Endothelial cell of umbilical vein (primary cell): ENCODE results near the gene LRRC14B. TPM values are rescaled to one million over a fixed set of nuclear protein-coding genes. Genes with fewer than 3 reads are reported as not detected.

Experiments used
- BruUV-seq: library from RNA; stranded (reverse); fragments of 400-500 nt; replicated peaks from 2 replicates; lab custom pipeline; 2021; lab: Mats Ljungman, UMichigan
- CTCF ChIA-PET: fragments of 300-600, 350-600 bp; sonication (Branson Sonifier 250); formaldehyde crosslinking; loops from one replicate; lab custom pipeline; 2021; ENCODE audit warnings: antibody characterized with exemption, inconsistent platforms; lab: Charles Lee
- POLR2A ChIA-PET: fragments of 300-600, 350-600 bp; sonication (Branson Sonifier 250); formaldehyde crosslinking; loops from one replicate; lab custom pipeline; 2021; ENCODE audit warnings: antibody characterized with exemption, inconsistent platforms; lab: Charles Lee
- DNase-seq: peaks from one replicate; pipeline ENCODE4 v3.0.0-alpha.2; 2011; ENCODE audit warnings: low read depth, low spot score
- FAIRE-seq: peaks from 2 replicates; lab custom pipeline; 2011; peaks lifted over from hg19 to GRCh38; lab: Jason Lieb, UNC
- H2AFZ ChIP-seq: 2 replicates; pipeline ENCODE4 v1.6.0; 2012; ENCODE audit warnings: low read depth, low read length, control low read depth, inconsistent platforms
- H3K27ac ChIP-seq: 2 replicates; pipeline ENCODE4 v1.5.1; 2011; ENCODE audit warnings: low read depth, mild to moderate bottlenecking, control low read depth, low read length, moderate library complexity; ENCODE audit not compliant: insufficient read depth
- H3K27me3 ChIP-seq, 2 experiments: 2 replicates each; pipeline versions ENCODE4 v1.6.0 to v1.6.1; 2011; ENCODE audit warnings: low read length in 2 of 2, mixed read lengths in 1 of 2; ENCODE audit not compliant: control insufficient read depth in 2 of 2, insufficient read depth in 2 of 2
- H3K36me3 ChIP-seq, 2 experiments: 2 replicates in 1 of 2; 3 replicates in 1 of 2; pipeline ENCODE4 v1.5.1; 2011; ENCODE audit warnings: low read length in 2 of 2, mild to moderate bottlenecking in 1 of 2, moderate library complexity in 1 of 2; ENCODE audit not compliant: control insufficient read depth in 2 of 2, insufficient read depth in 2 of 2; ENCODE audit errors: extremely low read depth in 1 of 2
- H3K4me1 ChIP-seq: 3 replicates; pipeline ENCODE4 v1.5.1; 2011; ENCODE audit warnings: mild to moderate bottlenecking, low read length; ENCODE audit not compliant: control insufficient read depth, insufficient read depth; ENCODE audit errors: extremely low read depth
- H3K4me2 ChIP-seq: 2 replicates; pipeline ENCODE4 v1.6.1; 2011; ENCODE audit warnings: low read length, control low read depth, mixed read lengths; ENCODE audit not compliant: insufficient read depth
- H3K4me3 ChIP-seq, 3 experiments: fragments of 200-600 bp in 1 of 3; sonication (generic), shearing (Covaris generic) in 1 of 3; replicated peaks in 1 of 3; 2 replicates each; pipeline ENCODE4 v1.5.1; 2011 to 2016; ENCODE audit warnings: control low read depth in 3 of 3, low read length in 3 of 3, mild to moderate bottlenecking in 2 of 3, inconsistent platforms in 1 of 3, low read depth in 1 of 3, moderate library complexity in 1 of 3; ENCODE audit not compliant: insufficient read depth in 1 of 3
- H3K79me2 ChIP-seq: 2 replicates; pipeline ENCODE4 v1.6.0; 2012; ENCODE audit warnings: low read length, inconsistent platforms; ENCODE audit not compliant: control insufficient read depth, insufficient read depth
- H3K9ac ChIP-seq: replicated peaks from 2 replicates; pipeline ENCODE3; 2011; ENCODE audit warnings: low read length, control low read depth; ENCODE audit not compliant: insufficient read depth; ENCODE audit errors: extremely low read depth
- H3K9me1 ChIP-seq: replicated peaks from 3 replicates; pipeline ENCODE4 v1.6.0; 2011; ENCODE audit warnings: mild to moderate bottlenecking, low read length; ENCODE audit not compliant: control insufficient read depth, insufficient read depth; ENCODE audit errors: extremely low read depth
- H3K9me3 ChIP-seq: replicated peaks from 2 replicates; pipeline ENCODE4 v1.5.1; 2012; ENCODE audit warnings: low read length, inconsistent platforms; ENCODE audit not compliant: control insufficient read depth, insufficient read depth
- H4K20me1 ChIP-seq: replicated peaks from 2 replicates; pipeline ENCODE3; 2011; ENCODE audit warnings: mild to moderate bottlenecking, low read length; ENCODE audit not compliant: control insufficient read depth, insufficient read depth; ENCODE audit errors: extremely low read depth
- EZH2 ChIP-seq: IDR thresholded peaks from 2 replicates; pipeline ENCODE4 v1.6.1; 2012; ENCODE audit warnings: borderline replicate concordance, low read depth, mild to moderate bottlenecking, moderate library complexity, low read length, inconsistent platforms; ENCODE audit not compliant: severe bottlenecking
- FOS ChIP-seq: IDR thresholded peaks from 2 replicates; pipeline ENCODE4 v1.6.1; 2011; ENCODE audit warnings: mild to moderate bottlenecking, low read length, moderate library complexity, borderline replicate concordance; ENCODE audit not compliant: insufficient read depth
- GATA2 ChIP-seq: IDR thresholded peaks from 2 replicates; pipeline ENCODE4 v1.7.0; 2011; ENCODE audit warnings: low read depth, mild to moderate bottlenecking, moderate library complexity, mixed read lengths, low read length; ENCODE audit not compliant: insufficient read length, insufficient read depth
- JUN ChIP-seq: IDR thresholded peaks from 2 replicates; pipeline ENCODE4 v1.6.1; 2011; ENCODE audit warnings: borderline replicate concordance, low read depth; ENCODE audit not compliant: insufficient read length, insufficient read depth
- MYC ChIP-seq: IDR thresholded peaks from one replicate; pipeline ENCODE4 v1.6.1; 2011; ENCODE audit warnings: mild to moderate bottlenecking, low read depth, low read length
- POLR2A ChIP-seq: IDR thresholded peaks from 2 replicates; pipeline ENCODE4 v1.6.1; 2012; ENCODE audit warnings: low read depth, mild to moderate bottlenecking, control low read depth, low read length
- POLR2AphosphoS5 ChIP-seq: IDR thresholded peaks from 2 replicates; pipeline ENCODE4 v1.6.1; 2012; ENCODE audit warnings: low read depth, mild to moderate bottlenecking, control low read depth, low read length, moderate library complexity; ENCODE audit not compliant: insufficient read depth
- dilution Hi-C: fragments of 300-500 bp; cut with MboI; formaldehyde crosslinking; loops from one replicate; pipeline ENCODE4 v1.15.0; 2019; ENCODE audit warnings: low sequenced_read_pairs; ENCODE audit not compliant: extremely low pct_ligation_motif_present
- intact Hi-C: fragments of 100-400 bp; cut with micrococcal nuclease; formaldehyde crosslinking; loops from one replicate; pipeline ENCODE4 v1.10.0; 2022
- polyA plus RNA-seq, 4 experiments: library from polyadenylated mRNA; depleted of rRNA in 3 of 4; stranded (reverse) in 3 of 4; unstranded in 1 of 4; fragments of >200 nt; gene quantifications; 2 replicates each; pipeline versions ENCODE4 v1.2.1 to v1.2.3, GENCODE V29; 2011 to 2012; ENCODE audit warnings: missing spikeins in 1 of 4
- total RNA-seq: library from RNA; stranded (reverse); gene quantifications from 2 replicates; pipeline ENCODE4 v1.2.3, GENCODE V29; 2021
- TF ChIP-seq, protein P1 (sequence below): IDR thresholded peaks from 2 replicates; pipeline ENCODE4 v1.6.1; 2011; ENCODE audit not compliant: insufficient read depth, insufficient read length
- TF ChIP-seq, protein P2 (sequence below), 2 donors: IDR thresholded peaks; 1 replicate in 1 of 2; 2 replicates in 1 of 2; pipeline ENCODE4 v1.5.1; 2011; ENCODE audit warnings: low read length in 2 of 2, mild to moderate bottlenecking in 2 of 2, moderate library complexity in 2 of 2, control low read depth in 1 of 2, inconsistent platforms in 1 of 2, low read depth in 1 of 2; ENCODE audit not compliant: insufficient read depth in 1 of 2; ENCODE audit errors: extremely low read depth in 1 of 2

LRRC14B gene
- total and polyA plus RNA-seq, 2 donors (not counting 3 experiments of a cell fraction or from before 2014, with no cell fraction given), result not detected

DNA sequence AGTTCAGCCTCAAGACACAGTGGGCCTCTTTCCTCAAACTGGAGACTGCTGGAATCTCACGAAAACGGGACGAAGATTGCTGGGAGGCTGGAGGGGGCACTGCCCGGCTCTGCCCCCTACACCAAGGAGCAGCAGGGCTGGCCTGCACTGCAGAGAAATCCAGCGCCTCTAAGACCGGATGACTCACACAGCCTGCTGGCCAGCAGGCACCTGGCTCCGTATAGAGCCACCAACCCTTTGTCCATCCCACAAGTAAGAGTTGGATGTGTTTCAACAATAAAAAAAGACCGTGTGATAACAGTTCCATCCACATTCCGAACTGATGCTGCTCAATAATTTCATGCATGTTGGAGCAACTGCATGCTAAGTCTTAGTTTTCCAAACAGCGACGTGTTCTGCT, 15.1 kb downstream of the LRRC14B start:
- CTCF ChIA-PET, result interaction anchor here (0.9 kb wide), 1 partner anchor 12 kb away, joined by 3 read pairs; the partner anchor contains the start of genes CCDC127 and SDHA
- POLR2A ChIA-PET, result no interaction called here

More for the DNA sequence above, 15.1 kb downstream of the LRRC14B start:
- Histone ChIP-seq H3K36me3 (peaks cover 5 to 19% of the 10 kb centered on the region in 2 experiments), H3K4me1 (no peaks in the 10 kb centered on the region), H3K79me2 (peaks cover 21% of the 10 kb centered on the region), H3K4me2 (no peak overlapping the region), H3K27ac (no peak overlapping the region), H2AFZ (no peak overlapping the region), H3K4me3 (no peak overlapping the region), H3K9me3 (no peaks in the 10 kb centered on the region), H3K27me3 (no peaks in the 10 kb centered on the region), H3K9ac (no peak overlapping the region), H3K9me1 (no peaks in the 10 kb centered on the region), H4K20me1 (no peaks in the 10 kb centered on the region)
- intact Hi-C loops, result no loop called here
- FAIRE-seq (no peak), DNase-seq (no peak)
- dilution Hi-C loops, result no loop called here
- no TSS peak for BruUV-seq
- TF ChIP-seq, protein P1, sequence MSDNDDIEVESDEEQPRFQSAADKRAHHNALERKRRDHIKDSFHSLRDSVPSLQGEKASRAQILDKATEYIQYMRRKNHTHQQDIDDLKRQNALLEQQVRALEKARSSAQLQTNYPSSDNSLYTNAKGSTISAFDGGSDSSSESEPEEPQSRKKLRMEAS, result no peak
- TF ChIP-seq, protein P2, sequence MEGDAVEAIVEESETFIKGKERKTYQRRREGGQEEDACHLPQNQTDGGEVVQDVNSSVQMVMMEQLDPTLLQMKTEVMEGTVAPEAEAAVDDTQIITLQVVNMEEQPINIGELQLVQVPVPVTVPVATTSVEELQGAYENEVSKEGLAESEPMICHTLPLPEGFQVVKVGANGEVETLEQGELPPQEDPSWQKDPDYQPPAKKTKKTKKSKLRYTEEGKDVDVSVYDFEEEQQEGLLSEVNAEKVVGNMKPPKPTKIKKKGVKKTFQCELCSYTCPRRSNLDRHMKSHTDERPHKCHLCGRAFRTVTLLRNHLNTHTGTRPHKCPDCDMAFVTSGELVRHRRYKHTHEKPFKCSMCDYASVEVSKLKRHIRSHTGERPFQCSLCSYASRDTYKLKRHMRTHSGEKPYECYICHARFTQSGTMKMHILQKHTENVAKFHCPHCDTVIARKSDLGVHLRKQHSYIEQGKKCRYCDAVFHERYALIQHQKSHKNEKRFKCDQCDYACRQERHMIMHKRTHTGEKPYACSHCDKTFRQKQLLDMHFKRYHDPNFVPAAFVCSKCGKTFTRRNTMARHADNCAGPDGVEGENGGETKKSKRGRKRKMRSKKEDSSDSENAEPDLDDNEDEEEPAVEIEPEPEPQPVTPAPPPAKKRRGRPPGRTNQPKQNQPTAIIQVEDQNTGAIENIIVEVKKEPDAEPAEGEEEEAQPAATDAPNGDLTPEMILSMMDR (IDR thresholded peaks at IDR 0.05; ENCODE audit: extremely low read depth in 1 of 2, insufficient read depth in 1 of 2, low read depth in 1 of 2, low read length in 2 of 2), result no peak
- TF ChIP-seq GATA2 (no peak), MYC (no peak), EZH2 (no peak), JUN (no peak), POLR2AphosphoS5 (no peak), POLR2A (no peak), FOS (no peak)
